GM12878 (cell line): Measurements from ENCODE around the gene ARFIP1.

ENCODE experiments used
- BCLAF1 ChIP-seq: fragments of 450-650 bp; IDR thresholded peaks from 2 replicates; pipeline ENCODE4 v1.6.1; 2017; ENCODE audit warnings: antibody characterized with exemption, mild to moderate bottlenecking, moderate library complexity
- CEBPZ ChIP-seq: fragments of 150-350 bp; IDR thresholded peaks from 2 replicates; pipeline ENCODE4 v1.6.1; 2016; ENCODE audit warnings: low read depth, low read length
- JUND ChIP-seq: IDR thresholded peaks from 2 replicates; pipeline ENCODE4 v1.6.1; 2012; ENCODE audit warnings: low read depth, mild to moderate bottlenecking, low read length, improper control_type of control experiment, moderate library complexity
- KAT2A ChIP-seq: conservative IDR thresholded peaks from 2 replicates; pipeline ENCODE4 v1.6.1; 2011; ENCODE audit warnings: low read depth, low read length; ENCODE audit not compliant: control insufficient read depth
- MTA3 ChIP-seq: IDR thresholded peaks from 2 replicates; pipeline ENCODE4 v1.6.1; 2012; ENCODE audit warnings: low read length, inconsistent platforms, borderline replicate concordance
- SUZ12 ChIP-seq: fragments of 200-600 bp; sonication (generic); IDR thresholded peaks from one replicate; pipeline ENCODE4 v1.6.1; 2018; ENCODE audit warnings: antibody characterized with exemption, mild to moderate bottlenecking; ENCODE audit not compliant: unreplicated experiment
- ZNF24 ChIP-seq: fragments of 450-650 bp; IDR thresholded peaks from 2 replicates; pipeline ENCODE4 v1.6.1; 2017; ENCODE audit warnings: antibody characterized with exemption, mild to moderate bottlenecking
- TF ChIP-seq, protein P1 (sequence below): IDR thresholded peaks from 2 replicates; pipeline ENCODE4 v1.6.1; 2012; ENCODE audit warnings: mild to moderate bottlenecking, low read depth, low read length
- TF ChIP-seq, protein P2 (sequence below), 3 experiments: IDR thresholded peaks in 2 of 3; conservative IDR thresholded peaks in 1 of 3; 2 replicates each; pipeline ENCODE4 v1.5.1; 2011; ENCODE audit warnings: low read depth in 3 of 3, low read length in 3 of 3, mild to moderate bottlenecking in 3 of 3, control low read depth in 2 of 3, moderate library complexity in 2 of 3, inconsistent platforms in 1 of 3, mixed read lengths in 1 of 3; ENCODE audit not compliant: control insufficient read depth in 2 of 3, insufficient read depth in 1 of 3; ENCODE audit errors: extremely low read depth in 1 of 3

GRCh38 chr4:152778656-152779512 is 870 bp upstream of the ARFIP1 start:
- TF ChIP-seq CEBPZ (no peak), JUND (no peak), SUZ12 (no peak), BCLAF1 (no peak), ZNF24 (no peak), MTA3 (no peak; the same call in 1 of the 2 replicates), KAT2A (no peak)
- TF ChIP-seq, protein P1, sequence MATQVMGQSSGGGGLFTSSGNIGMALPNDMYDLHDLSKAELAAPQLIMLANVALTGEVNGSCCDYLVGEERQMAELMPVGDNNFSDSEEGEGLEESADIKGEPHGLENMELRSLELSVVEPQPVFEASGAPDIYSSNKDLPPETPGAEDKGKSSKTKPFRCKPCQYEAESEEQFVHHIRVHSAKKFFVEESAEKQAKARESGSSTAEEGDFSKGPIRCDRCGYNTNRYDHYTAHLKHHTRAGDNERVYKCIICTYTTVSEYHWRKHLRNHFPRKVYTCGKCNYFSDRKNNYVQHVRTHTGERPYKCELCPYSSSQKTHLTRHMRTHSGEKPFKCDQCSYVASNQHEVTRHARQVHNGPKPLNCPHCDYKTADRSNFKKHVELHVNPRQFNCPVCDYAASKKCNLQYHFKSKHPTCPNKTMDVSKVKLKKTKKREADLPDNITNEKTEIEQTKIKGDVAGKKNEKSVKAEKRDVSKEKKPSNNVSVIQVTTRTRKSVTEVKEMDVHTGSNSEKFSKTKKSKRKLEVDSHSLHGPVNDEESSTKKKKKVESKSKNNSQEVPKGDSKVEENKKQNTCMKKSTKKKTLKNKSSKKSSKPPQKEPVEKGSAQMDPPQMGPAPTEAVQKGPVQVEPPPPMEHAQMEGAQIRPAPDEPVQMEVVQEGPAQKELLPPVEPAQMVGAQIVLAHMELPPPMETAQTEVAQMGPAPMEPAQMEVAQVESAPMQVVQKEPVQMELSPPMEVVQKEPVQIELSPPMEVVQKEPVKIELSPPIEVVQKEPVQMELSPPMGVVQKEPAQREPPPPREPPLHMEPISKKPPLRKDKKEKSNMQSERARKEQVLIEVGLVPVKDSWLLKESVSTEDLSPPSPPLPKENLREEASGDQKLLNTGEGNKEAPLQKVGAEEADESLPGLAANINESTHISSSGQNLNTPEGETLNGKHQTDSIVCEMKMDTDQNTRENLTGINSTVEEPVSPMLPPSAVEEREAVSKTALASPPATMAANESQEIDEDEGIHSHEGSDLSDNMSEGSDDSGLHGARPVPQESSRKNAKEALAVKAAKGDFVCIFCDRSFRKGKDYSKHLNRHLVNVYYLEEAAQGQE = no peak
- TF ChIP-seq, protein P2, sequence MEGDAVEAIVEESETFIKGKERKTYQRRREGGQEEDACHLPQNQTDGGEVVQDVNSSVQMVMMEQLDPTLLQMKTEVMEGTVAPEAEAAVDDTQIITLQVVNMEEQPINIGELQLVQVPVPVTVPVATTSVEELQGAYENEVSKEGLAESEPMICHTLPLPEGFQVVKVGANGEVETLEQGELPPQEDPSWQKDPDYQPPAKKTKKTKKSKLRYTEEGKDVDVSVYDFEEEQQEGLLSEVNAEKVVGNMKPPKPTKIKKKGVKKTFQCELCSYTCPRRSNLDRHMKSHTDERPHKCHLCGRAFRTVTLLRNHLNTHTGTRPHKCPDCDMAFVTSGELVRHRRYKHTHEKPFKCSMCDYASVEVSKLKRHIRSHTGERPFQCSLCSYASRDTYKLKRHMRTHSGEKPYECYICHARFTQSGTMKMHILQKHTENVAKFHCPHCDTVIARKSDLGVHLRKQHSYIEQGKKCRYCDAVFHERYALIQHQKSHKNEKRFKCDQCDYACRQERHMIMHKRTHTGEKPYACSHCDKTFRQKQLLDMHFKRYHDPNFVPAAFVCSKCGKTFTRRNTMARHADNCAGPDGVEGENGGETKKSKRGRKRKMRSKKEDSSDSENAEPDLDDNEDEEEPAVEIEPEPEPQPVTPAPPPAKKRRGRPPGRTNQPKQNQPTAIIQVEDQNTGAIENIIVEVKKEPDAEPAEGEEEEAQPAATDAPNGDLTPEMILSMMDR (IDR thresholded peaks at IDR 0.05 in 2 of 3, conservative IDR thresholded peaks at IDR 0.05 in 1 of 3; ENCODE audit: control insufficient read depth in 2 of 3, extremely low read depth in 1 of 3, insufficient read depth in 1 of 3, low read depth in 3 of 3, low read length in 3 of 3) = no peak
